Adipocyte (in vitro differentiated cells): ENCODE measurements around the gene FLVCR1.
"Not testable (repeated sequence)": the region's sequence is repeated elsewhere in the genome, so short reads cannot be mapped to it uniquely, and the experiment has no call there.

ENCODE experiments used
- DNase-seq: peaks from one replicate; pipeline ENCODE4 v3.0.0-alpha.2; 2015; ENCODE audit warnings: low read depth
- H3K27me3 ChIP-seq: replicated peaks from 2 replicates; pipeline ENCODE4 v1.7.0; 2013; ENCODE audit warnings: mild to moderate bottlenecking, low read length, moderate library complexity; ENCODE audit not compliant: control insufficient read depth, insufficient read depth
- H3K36me3 ChIP-seq: 2 replicates; pipeline ENCODE4 v1.7.0; 2013; ENCODE audit warnings: low read length, mild to moderate bottlenecking, moderate library complexity; ENCODE audit not compliant: control insufficient read depth, insufficient read depth, severe bottlenecking
- H3K4me1 ChIP-seq: 2 replicates; pipeline ENCODE4 v1.7.0; 2013; ENCODE audit warnings: mild to moderate bottlenecking, low read length, moderate library complexity; ENCODE audit not compliant: control insufficient read depth, insufficient read depth
- H3K4me3 ChIP-seq: 2 replicates; pipeline ENCODE4 v1.7.0; 2013; ENCODE audit warnings: mild to moderate bottlenecking, low read length, moderate library complexity
- H3K9ac ChIP-seq: 2 replicates; pipeline ENCODE4 v1.7.0; 2013; ENCODE audit warnings: mild to moderate bottlenecking, low read length, moderate library complexity
- H3K9me3 ChIP-seq: 2 replicates; pipeline ENCODE4 v1.7.0; 2013; ENCODE audit warnings: mild to moderate bottlenecking, low read length, moderate library complexity; ENCODE audit not compliant: control insufficient read depth

FLVCR1 gene

GRCh38 chr1:212902054-212902453 is 44.0 kb downstream of the FLVCR1 start:
- H3K4me1 ChIP-seq, result no peaks in the 10 kb centered on the region
- peaks cover 34% of the 10 kb centered on the region for H3K36me3 ChIP-seq
- H3K9ac ChIP-seq, result no peak overlapping the region
- H3K27me3 ChIP-seq, result no peaks in the 10 kb centered on the region
- peaks cover 41% of the 10 kb centered on the region for H3K9me3 ChIP-seq
- no peak overlapping the region for H3K4me3 ChIP-seq
- no peak for DNase-seq

GRCh38 chr1:212903664-212904063 is 45.6 kb downstream of the FLVCR1 start:
- DNase-seq, result peak; percentile 32
- no peak overlapping the region for H3K4me3 ChIP-seq
- H3K36me3 ChIP-seq, result peaks cover 18% of the 10 kb centered on the region
- H3K27me3 ChIP-seq, result no peaks in the 10 kb centered on the region
- peaks cover 41% of the 10 kb centered on the region for H3K9me3 ChIP-seq
- H3K9ac ChIP-seq, result no peak overlapping the region
- no peaks in the 10 kb centered on the region for H3K4me1 ChIP-seq

GRCh38 chr1:212908071-212908470 is 50.0 kb downstream of the FLVCR1 start:
- not testable (repeated sequence) for H3K27me3 ChIP-seq, H3K4me1 ChIP-seq, H3K4me3 ChIP-seq, H3K36me3 ChIP-seq, DNase-seq, H3K9ac ChIP-seq
- H3K9me3 ChIP-seq, result peaks cover 10% of the 10 kb centered on the region

GRCh38 chr1:212908971-212909370 is 50.9 kb downstream of the FLVCR1 start:
- Histone ChIP-seq H3K4me3 (no peak overlapping the region), H3K4me1 (no peaks in the 10 kb centered on the region), H3K27me3 (no peaks in the 10 kb centered on the region), H3K36me3 (no peaks in the 10 kb centered on the region), H3K9me3 (peaks cover 10% of the 10 kb centered on the region), H3K9ac (no peak overlapping the region)
- no peak for DNase-seq

GRCh38 chr1:212909652-212910063 is 51.6 kb downstream of the FLVCR1 start:
- Histone ChIP-seq H3K4me3 (no peak overlapping the region), H3K9me3 (peaks cover 10% of the 10 kb centered on the region), H3K36me3 (no peaks in the 10 kb centered on the region), H3K4me1 (no peaks in the 10 kb centered on the region), H3K9ac (no peak overlapping the region), H3K27me3 (no peaks in the 10 kb centered on the region)
- DNase-seq, result no peak

GRCh38 chr1:212910213-212910612 is 52.1 kb downstream of the FLVCR1 start:
- H3K27me3 ChIP-seq, H3K36me3 ChIP-seq, H3K9ac ChIP-seq, DNase-seq, H3K9me3 ChIP-seq, H3K4me3 ChIP-seq, H3K4me1 ChIP-seq: not testable (repeated sequence)

GRCh38 chr1:212913638-212914037 is 55.6 kb downstream of the FLVCR1 start:
- H3K9me3 ChIP-seq, H3K4me3 ChIP-seq, DNase-seq, H3K9ac ChIP-seq, H3K27me3 ChIP-seq, H3K36me3 ChIP-seq: not testable (repeated sequence)
- peaks cover 15% of the 10 kb centered on the region for H3K4me1 ChIP-seq

- H3K36me3 ChIP-seq, H3K9ac ChIP-seq, H3K4me3 ChIP-seq, DNase-seq, H3K9me3 ChIP-seq, H3K27me3 ChIP-seq: not testable (repeated sequence)
- peaks cover 15% of the 10 kb centered on the region for H3K4me1 ChIP-seq
These were observed 56.0 kb downstream of the FLVCR1 start for GRCh38 chr1:212914110-212914509.

GRCh38 chr1:212914789-212915188 is 56.7 kb downstream of the FLVCR1 start:
- Histone ChIP-seq H3K27me3 (no peaks in the 10 kb centered on the region), H3K4me3 (no peak overlapping the region), H3K36me3 (no peaks in the 10 kb centered on the region), H3K9me3 (no peaks in the 10 kb centered on the region), H3K4me1 (peaks cover 15% of the 10 kb centered on the region), H3K9ac (no peak overlapping the region)
- DNase-seq, result no peak

- H3K9me3 ChIP-seq, result no peaks in the 10 kb centered on the region
- peaks cover 15% of the 10 kb centered on the region for H3K4me1 ChIP-seq
- H3K4me3 ChIP-seq, result no peak overlapping the region
- no peak overlapping the region for H3K9ac ChIP-seq
- no peaks in the 10 kb centered on the region for H3K36me3 ChIP-seq
- no peaks in the 10 kb centered on the region for H3K27me3 ChIP-seq
- peak; percentile 28 for DNase-seq
These were observed 57.4 kb downstream of the FLVCR1 start for GRCh38 chr1:212915245-212916091.

GRCh38 chr1:212916481-212917133 is 58.5 kb downstream of the FLVCR1 start:
- Histone ChIP-seq H3K9ac (no peak overlapping the region), H3K27me3 (peaks cover 5% of the 10 kb centered on the region), H3K9me3 (no peaks in the 10 kb centered on the region), H3K36me3 (no peaks in the 10 kb centered on the region), H3K4me1 (peaks cover 15% of the 10 kb centered on the region), H3K4me3 (no peak overlapping the region)
- no peak for DNase-seq
